Measurements from ENCODE around the gene SLC35G3. TPM values are rescaled to one million over a fixed set of nuclear protein-coding genes. Genes with fewer than 3 reads are reported as not detected.

The SLC35G3 gene
- total RNA-seq, 1 experiment from 2014 or later, result not detected

DNA sequence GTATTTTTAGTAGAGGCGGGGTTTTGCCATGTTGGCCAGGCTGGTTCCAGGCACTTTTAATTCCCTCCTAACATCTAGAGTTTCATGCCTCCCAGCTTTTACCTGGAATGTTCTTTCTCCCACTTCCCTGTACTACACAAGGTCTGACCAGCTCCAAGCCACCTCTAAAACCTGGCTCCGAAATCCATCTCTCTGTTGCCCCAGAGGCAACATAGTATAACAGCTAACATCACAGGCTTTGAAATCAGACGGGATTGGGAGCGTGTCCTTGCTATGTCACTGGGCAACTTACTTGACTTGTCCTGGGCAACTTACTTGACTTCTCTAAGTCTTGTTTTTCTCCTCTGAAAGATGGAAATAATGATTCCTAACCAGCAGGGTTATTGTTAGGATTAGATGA, 31.4 kb downstream of the SLC35G3 start:
- Histone ChIP-seq H2BK5ac (ENCODE audit: insufficient read length, low read length) (no peak overlapping the region), H4K5ac (ENCODE audit: insufficient read length, low read depth, low read length) (no peak overlapping the region), H4K8ac (replicated peaks; ENCODE audit: insufficient read length, low read depth, low read length) (no peak overlapping the region), H3K9me3 (ENCODE audit: control insufficient read depth, low read depth, low read length) (no peaks in the 10 kb centered on the region), H3K27ac (ENCODE audit: insufficient read length, low read depth, low read length) (no peak overlapping the region), H3K56ac (ENCODE audit: insufficient read length, low read depth, low read length) (no peak overlapping the region), H2BK20ac (ENCODE audit: low read depth, low read length, poor library complexity, severe bottlenecking) (no peak overlapping the region), H2BK120ac (ENCODE audit: low read depth, low read length, poor library complexity, severe bottlenecking) (no peak overlapping the region), H3K79me1 (ENCODE audit: insufficient read depth, low read depth, low read length, poor library complexity, severe bottlenecking) (no peaks in the 10 kb centered on the region), H2BK15ac (ENCODE audit: low read depth, low read length) (no peak overlapping the region), H4K91ac (ENCODE audit: insufficient read length, low read depth, low read length) (no peak overlapping the region), H2AK5ac (ENCODE audit: insufficient read length, low read length) (no peak overlapping the region), H3T11ph (ENCODE audit: low read length) (no peak overlapping the region), H2AFZ (ENCODE audit: low read length) (no peak overlapping the region), H3K4ac (ENCODE audit: low read depth, low read length) (no peak overlapping the region), H4K20me1 (ENCODE audit: control insufficient read depth, insufficient read depth, insufficient read length) (no peaks in the 10 kb centered on the region), H3K23ac (ENCODE audit: insufficient read length, low read depth, low read length) (no peak overlapping the region), H3K14ac (ENCODE audit: insufficient read depth, low read length) (no peak overlapping the region), H3K79me2 (ENCODE audit: insufficient read depth, low read length) (no peaks in the 10 kb centered on the region), H3K27me3 (ENCODE audit: insufficient read depth, low read length) (no peaks in the 10 kb centered on the region), H3K4me1 (ENCODE audit: insufficient read depth, low read length) (no peaks in the 10 kb centered on the region; the same call in 1 of the 2 replicates), H3K9ac (ENCODE audit: extremely low read depth, insufficient read length, low read length) (no peak overlapping the region), H3K4me2 (ENCODE audit: insufficient read depth, insufficient read length, low read length) (no peak overlapping the region), H3K23me2 (ENCODE audit: insufficient read length, low read depth, low read length, poor library complexity, severe bottlenecking) (no peaks in the 10 kb centered on the region), H2BK12ac (ENCODE audit: insufficient read length, low read depth, low read length) (no peak overlapping the region), H3K18ac (ENCODE audit: insufficient read length, low read depth, low read length) (no peak overlapping the region)
- TF ChIP-seq CTCF (conservative IDR thresholded peaks at IDR 0.05), result no peak
- Mint-ChIP-seq H3K4me1 (peaks cover 7 to 8% of the 10 kb centered on the region in 2 experiments), H3K27me3 (ENCODE audit: low read depth) (no peaks in the 10 kb centered on the region; the same call in 1 of the 2 replicates), H3K4me3 (no peak overlapping the region), H3K27ac (no peak overlapping the region), H3K36me3 (ENCODE audit: insufficient read depth in 1 of 3, low read depth in 3 of 3) (no peaks in the 10 kb centered on the region), H3K9me3 (no peaks in the 10 kb centered on the region)
- DNase-seq, result no peak
- WGBS (ENCODE audit: extremely low coverage, insufficient read length, low lambda C conversion rate), result no CpG with 5 or more reads among the region's 4 CpGs

Data from H9 (cell line).